ENCODE data around the gene CARNS1. TPM values are rescaled to one million over a fixed set of nuclear protein-coding genes. Genes with fewer than 3 reads are reported as not detected.
A peak's percentile ranks its signal among the peaks of the same experiment; 100 is the strongest.
"Not testable (repeated sequence)": the region's sequence is repeated elsewhere in the genome, so short reads cannot be mapped to it uniquely, and the experiment has no call there.

Gene CARNS1
- polyA plus RNA-seq, 3 donors, result 1.9 to 5.2 (median 4.1) TPM

DNA sequence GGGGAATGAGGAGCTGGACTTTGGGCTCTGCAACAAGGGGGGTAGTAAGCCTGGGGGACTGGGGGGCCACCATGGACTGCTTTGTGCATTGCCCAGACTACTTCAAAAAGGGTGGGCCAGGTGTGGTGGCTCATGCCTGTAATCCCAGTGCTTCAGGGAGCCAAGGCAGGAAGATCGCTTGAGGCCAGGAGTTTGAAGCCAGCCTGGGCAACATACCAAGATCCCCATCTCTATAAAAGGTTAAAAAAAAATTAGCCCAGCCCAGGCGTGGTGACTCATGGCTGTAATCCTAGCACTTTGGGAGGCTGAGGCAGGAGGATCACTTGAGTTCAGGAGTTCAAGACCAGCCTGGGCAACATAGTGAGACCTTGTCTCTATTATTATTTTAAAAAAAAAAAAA lies 50.1 kb downstream of the CARNS1 start:
- not testable (repeated sequence) for DNase-seq

DNA sequence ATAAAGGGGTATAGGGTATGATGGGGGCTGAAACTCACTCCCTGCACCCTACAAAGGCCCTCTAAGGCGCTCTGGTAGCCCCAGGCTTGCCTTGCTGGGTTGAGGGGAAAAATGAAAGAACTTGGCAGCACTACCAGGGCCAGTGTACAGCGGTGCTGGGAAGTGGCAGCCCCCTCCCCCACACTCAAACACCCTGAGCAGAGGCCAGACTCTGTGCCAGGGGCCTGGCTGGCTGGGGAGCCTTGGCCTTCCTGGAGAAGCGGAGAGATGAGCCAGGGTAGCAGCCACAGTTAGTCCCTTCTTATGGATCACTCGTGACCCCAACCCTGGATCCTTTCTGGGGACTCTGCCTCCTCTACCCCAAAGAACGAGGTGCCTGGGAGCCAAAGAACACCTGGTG lies 50.9 kb downstream of the CARNS1 start:
- DNase-seq, result no peak

DNA sequence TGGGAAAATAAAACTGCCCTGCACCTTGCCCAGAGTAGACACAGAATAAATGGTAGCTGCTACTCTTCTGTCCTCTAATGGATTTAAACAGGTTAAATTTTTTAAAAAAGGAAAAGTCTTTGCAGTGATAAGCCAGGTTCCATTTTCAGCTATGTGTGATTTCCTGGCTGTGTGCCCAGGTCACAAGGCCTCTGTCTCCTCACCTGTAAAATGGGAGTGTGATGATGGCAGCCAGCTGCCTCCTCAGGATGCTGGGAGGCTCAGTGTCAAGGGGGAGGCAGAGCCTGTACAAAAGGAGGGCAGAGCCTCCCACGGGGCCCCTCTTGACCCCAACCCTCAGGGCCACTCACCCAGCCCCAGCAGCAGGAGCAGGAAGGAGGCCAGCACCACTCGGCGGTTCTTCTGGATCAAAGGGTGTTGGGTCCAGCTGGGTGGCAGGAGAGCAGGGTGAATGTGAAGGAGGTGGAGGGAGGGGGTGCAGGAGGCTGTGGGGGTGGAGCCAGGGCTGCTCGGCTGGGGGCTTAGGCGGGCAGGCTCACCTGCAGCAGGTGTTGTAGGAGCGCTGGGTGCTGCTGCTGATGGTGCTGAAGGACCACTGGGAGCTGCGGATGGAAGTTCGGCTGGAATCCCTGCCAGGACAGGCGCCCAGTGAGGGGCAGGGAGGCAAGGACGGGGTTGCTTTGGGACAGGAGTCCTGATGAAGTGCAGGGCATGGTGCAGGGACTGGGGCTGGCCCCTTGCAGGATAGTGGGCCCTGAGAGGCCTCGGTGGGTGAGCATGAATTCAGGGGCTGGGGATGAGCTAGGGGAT lies 51.7 kb downstream of the CARNS1 start:
- DNase-seq, result no peak

DNA sequence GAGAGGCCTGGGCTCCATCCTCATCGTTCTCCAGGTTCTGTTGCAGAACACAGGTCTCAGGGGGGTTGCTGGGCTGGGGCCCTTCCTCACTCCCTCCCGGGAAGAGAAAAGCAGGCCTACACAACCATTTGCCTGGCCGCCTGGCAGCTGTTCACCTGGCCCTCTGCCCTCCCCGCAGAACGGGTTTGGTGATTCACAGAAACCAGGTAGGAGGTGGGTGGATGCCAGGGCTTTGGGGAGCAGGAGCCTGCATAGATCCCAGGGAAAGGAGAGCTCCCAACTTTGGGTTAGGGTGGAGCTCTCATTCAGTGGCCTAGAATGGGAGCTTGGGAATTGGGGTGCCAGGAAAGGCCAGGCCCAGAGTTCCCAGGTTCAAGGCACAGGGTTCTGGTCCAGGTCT lies 52.6 kb downstream of the CARNS1 start:
- no peak for DNase-seq

DNA sequence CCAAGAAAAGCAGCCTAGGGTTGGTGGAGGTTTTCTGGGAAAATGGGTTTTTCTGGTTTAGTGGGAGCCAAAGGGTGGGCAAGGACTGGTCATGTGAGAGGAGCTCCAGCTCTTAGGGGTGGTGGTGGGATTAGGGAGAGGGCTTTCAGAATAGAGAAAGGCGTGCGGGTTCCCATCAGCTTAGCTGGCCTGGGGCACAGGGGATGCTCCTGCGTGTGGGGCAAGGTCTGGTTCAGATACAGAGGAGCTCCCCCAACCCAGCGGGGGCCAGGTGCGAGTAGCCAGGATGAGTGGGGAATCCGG lies 52.9 kb downstream of the CARNS1 start:
- no peak for DNase-seq

DNA sequence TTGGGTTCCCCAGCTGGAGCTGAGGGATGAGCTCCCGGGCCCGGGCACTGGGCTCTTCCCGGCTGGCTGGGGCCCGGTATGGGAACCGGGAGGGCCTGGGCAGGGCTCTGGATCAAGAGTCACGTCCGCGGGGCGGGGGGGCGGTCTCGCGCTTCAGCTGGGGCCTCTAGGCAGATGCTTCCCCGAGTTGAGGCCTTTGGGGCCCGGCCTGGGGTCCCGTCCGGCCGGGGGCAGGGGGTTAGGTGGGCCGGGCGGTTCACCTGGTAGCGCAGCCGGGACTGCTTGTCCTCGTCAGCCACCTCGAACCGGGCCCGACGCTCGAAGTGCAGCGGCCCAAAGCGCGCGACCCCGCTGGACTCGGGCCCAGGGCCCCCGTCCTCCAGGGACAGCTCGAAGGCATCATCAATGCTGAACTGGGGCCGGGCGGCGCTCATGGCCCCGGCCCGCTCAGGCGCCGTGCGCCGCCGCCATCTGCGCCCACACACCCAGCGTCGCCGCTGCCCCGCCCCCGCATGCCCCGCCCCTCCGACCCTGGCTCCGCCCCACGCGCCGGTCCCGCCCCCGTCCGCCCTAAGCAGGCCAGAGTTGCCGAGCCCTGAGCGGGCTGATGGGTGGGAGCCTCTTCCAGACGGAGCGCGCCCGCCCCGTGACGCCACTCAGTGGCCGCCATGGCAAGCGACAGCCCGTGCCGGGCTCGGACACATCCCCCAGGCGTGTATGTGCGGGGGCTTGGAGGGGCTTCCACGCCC lies 53.5 kb downstream of the CARNS1 start, which contains the start of gene TMEM134:
TMEM134 (minus strand) TSS at position 493 of the 749 bp plus-strand sequence; CDS start at position 434, 59 bp downstream.
- DNase-seq, result peak; percentile 91

DNA sequence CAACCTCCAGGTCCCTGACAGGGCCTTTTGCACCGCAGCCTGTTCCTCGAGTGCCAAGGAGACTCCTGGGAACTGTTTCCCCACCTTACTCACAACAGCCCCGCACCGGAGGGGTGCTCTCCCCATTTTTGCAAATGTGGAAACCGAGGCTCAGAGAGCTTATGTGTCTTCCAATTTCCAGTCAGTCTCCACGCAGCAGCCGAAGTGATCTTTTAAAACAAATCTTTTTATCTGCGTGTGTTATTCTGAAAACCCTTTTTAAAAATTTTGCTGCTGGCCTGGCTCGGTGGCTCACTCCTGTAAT lies 54.0 kb downstream of the CARNS1 start:
- DNase-seq, result no peak

DNA sequence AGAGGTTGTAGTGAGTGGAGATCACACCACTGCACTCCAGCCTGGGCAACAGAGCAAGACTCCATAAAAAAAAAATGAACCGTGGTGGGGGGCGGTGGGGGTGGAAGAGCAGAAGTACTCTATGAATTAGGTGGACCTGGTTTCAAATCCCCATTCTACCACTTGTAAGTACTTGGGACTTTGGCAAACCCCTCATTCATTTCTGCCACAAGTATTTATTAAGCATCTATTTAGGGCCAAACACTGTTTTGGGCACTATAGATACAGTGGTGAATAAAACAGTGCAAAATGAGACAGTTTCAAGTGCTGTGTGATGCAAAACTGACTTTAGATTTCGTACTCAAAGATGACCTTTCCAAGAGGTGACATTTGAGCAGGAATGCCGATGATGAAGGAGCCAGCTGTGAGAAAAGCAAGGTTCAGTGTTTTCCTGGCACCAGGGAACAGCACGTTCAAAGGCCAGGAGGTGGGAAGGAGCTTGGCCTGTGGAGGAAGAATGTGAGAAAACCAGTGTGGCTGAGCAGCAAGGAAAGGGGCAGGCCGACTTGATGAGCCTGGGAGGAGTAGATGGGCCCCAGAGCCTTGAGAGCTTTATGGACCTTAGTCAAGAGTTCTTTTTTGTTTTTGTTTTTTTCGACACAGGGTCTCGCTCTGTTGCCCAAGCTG lies 55.0 kb downstream of the CARNS1 start:
- DNase-seq, result no peak

DNA sequence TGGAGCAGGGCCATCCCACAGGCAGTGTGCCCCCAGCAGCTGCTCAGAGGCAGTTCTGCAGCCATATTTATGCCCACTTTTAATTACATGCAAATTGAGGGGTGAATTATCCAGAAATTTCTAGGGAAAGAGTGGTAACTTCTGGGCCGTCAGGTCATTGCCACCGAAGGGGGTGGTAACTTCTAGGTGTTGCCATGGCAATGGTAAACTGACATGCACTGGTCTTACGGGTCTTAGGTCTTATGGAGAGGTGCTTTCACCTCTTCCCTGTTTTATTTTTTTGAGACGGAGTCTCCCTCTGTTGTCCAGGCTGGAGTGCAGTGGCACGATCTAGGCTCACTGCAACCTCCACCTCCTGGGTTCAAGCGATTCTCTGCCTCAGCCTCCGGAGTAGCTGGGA lies 57.4 kb downstream of the CARNS1 start:
- DNase-seq, result no peak

Other genes with a start within 250 kb of the CARNS1 start
- 10 to 100 TPM; 57.6 to 65.4 (median 64.2) TPM for gene GRK2, start 149.2 kb upstream of the CARNS1 start, polyA plus RNA-seq (ENCODE audit: insufficient read length in 3 of 3)
- gene ANKRD13D, start 126.4 kb upstream of the CARNS1 start, polyA plus RNA-seq (ENCODE audit: insufficient read length in 3 of 3), result 10 to 100 TPM; 27.6 to 53.8 (median 44.8) TPM
- gene SSH3, start 112.1 kb upstream of the CARNS1 start, polyA plus RNA-seq (ENCODE audit: insufficient read length in 3 of 3), result 10 to 100 TPM; 26.5 to 31.0 (median 29.8) TPM
- gene POLD4, start 62.1 kb upstream of the CARNS1 start, polyA plus RNA-seq (ENCODE audit: insufficient read length in 3 of 3), result 10 to 100 TPM; 29.3 to 37.4 (median 32.8) TPM
- 1 to 10 TPM; 4.8 to 8.1 (median 8.0) TPM for gene CLCF1, start 42.1 kb upstream of the CARNS1 start, polyA plus RNA-seq (ENCODE audit: insufficient read length in 3 of 3)
- gene RAD9A, start 23.7 kb upstream of the CARNS1 start, polyA plus RNA-seq (ENCODE audit: insufficient read length in 3 of 3), result 10 to 100 TPM; 27.0 to 38.0 (median 29.7) TPM
- gene PPP1CA, start 13.8 kb upstream of the CARNS1 start, polyA plus RNA-seq (ENCODE audit: insufficient read length in 3 of 3), result 100 to 1,000 TPM; 161 to 179 (median 176) TPM
- 10 to 100 TPM in 2 of 3 donors, 1 to 10 TPM in 1; 6.2 to 10.7 (median 10.0) TPM for gene TBC1D10C, start 11.6 kb upstream of the CARNS1 start, polyA plus RNA-seq (ENCODE audit: insufficient read length in 3 of 3)
- gene RPS6KB2, start 12.8 kb downstream of the CARNS1 start, polyA plus RNA-seq (ENCODE audit: insufficient read length in 3 of 3), result 10 to 100 TPM; 39.7 to 51.2 (median 48.3) TPM
- 1 to 10 TPM; 2.1 to 3.6 (median 2.9) TPM for gene PTPRCAP, start 22.0 kb downstream of the CARNS1 start, polyA plus RNA-seq (ENCODE audit: insufficient read length in 3 of 3)
- gene CORO1B, start 27.8 kb downstream of the CARNS1 start, polyA plus RNA-seq (ENCODE audit: insufficient read length in 3 of 3), result 10 to 100 TPM; 78.2 to 88.3 (median 85.8) TPM
- gene GPR152, start 37.1 kb downstream of the CARNS1 start, polyA plus RNA-seq (ENCODE audit: insufficient read length in 3 of 3), result under 1 TPM in 1 of 3 donors, not detected in 2; 0.07 TPM
- gene CABP4, start 39.7 kb downstream of the CARNS1 start, polyA plus RNA-seq (ENCODE audit: insufficient read length in 3 of 3), result 1 to 10 TPM in 1 of 3 donors, under 1 TPM in 2; 0.33 to 1.1 (median 0.64) TPM
- gene TMEM134, start 53.6 kb downstream of the CARNS1 start, polyA plus RNA-seq (ENCODE audit: insufficient read length in 3 of 3), result 10 to 100 TPM; 66.5 to 80.1 (median 72.8) TPM
- 10 to 100 TPM; 57.8 to 73.4 (median 65.9) TPM for gene AIP, start 67.3 kb downstream of the CARNS1 start, polyA plus RNA-seq (ENCODE audit: insufficient read length in 3 of 3)
- 10 to 100 TPM; 33.3 to 41.5 (median 35.4) TPM for gene PITPNM1, start 89.7 kb downstream of the CARNS1 start, polyA plus RNA-seq (ENCODE audit: insufficient read length in 3 of 3)
- 10 to 100 TPM; 55.7 to 61.8 (median 58.3) TPM for gene CDK2AP2, start 92.5 kb downstream of the CARNS1 start, polyA plus RNA-seq (ENCODE audit: insufficient read length in 3 of 3)
- under 1 TPM; 0.26 to 0.49 (median 0.40) TPM for gene CABP2, start 107.8 kb downstream of the CARNS1 start, polyA plus RNA-seq (ENCODE audit: insufficient read length in 3 of 3)
- gene GSTP1, start 168.1 kb downstream of the CARNS1 start, polyA plus RNA-seq (ENCODE audit: insufficient read length in 3 of 3), result 100 to 1,000 TPM; 728 to 847 (median 806) TPM
- gene NDUFV1, start 191.3 kb downstream of the CARNS1 start, polyA plus RNA-seq (ENCODE audit: insufficient read length in 3 of 3), result 100 to 1,000 TPM; 194 to 244 (median 244) TPM
- 1 to 10 TPM; 5.7 to 6.8 (median 6.7) TPM for gene NUDT8, start 214.3 kb downstream of the CARNS1 start, polyA plus RNA-seq (ENCODE audit: insufficient read length in 3 of 3)
- gene TBX10, start 224.1 kb downstream of the CARNS1 start, polyA plus RNA-seq (ENCODE audit: insufficient read length in 3 of 3), result under 1 TPM in 1 of 3 donors, not detected in 2; 0.15 TPM
- 10 to 100 TPM; 31.3 to 36.3 (median 34.0) TPM for gene ACY3, start 235.1 kb downstream of the CARNS1 start, polyA plus RNA-seq (ENCODE audit: insufficient read length in 3 of 3)

Measured in renal pelvis (tissue), 4 donors.